KBM-7 (cell line): ENCODE results near the gene C1orf198.
A peak's percentile ranks its signal among the peaks of the same experiment; 100 is the strongest.

Source experiments
- DNase-seq: peaks from one replicate; pipeline ENCODE4 v3.0.0-alpha.2; 2015
- in situ Hi-C: fragments of 300-500 bp; cut with MboI; formaldehyde crosslinking; loops from 2 replicates; pipeline ENCODE4 v1.14.3; 2020; ENCODE audit warnings: low sequenced_read_pairs, low pct_unique_long_range_greater_than_20kb, mixed read lengths

C1orf198 gene

GRCh38 chr1:230794871-230795605, 73.3 kb downstream of the C1orf198 start:
- DNase-seq: no peak
- in situ Hi-C loops: no loop called here

GRCh38 chr1:230794431-230794830, 73.9 kb downstream of the C1orf198 start:
- DNase-seq: no peak
- in situ Hi-C loops: no loop called here

DNA sequence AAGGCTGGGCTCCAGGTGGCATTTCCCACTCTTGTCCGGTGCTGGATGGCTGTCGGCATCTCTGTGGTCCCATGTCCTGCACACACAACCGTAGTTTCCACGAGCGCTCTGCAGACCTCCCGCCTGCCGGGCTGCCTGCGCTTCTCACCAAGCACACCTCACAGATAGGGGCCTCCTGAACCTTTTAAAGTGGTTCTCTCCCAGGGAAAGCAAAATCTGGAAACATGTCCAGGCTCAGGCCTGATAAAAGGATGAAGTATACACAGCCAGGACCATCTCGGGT, 74.9 kb downstream of the C1orf198 start:
- in situ Hi-C loops: no loop called here
- DNase-seq: no peak

- in situ Hi-C loops: no loop called here
These were observed 75.4 kb downstream of the C1orf198 start for GRCh38 chr1:230792691-230793462.

DNA sequence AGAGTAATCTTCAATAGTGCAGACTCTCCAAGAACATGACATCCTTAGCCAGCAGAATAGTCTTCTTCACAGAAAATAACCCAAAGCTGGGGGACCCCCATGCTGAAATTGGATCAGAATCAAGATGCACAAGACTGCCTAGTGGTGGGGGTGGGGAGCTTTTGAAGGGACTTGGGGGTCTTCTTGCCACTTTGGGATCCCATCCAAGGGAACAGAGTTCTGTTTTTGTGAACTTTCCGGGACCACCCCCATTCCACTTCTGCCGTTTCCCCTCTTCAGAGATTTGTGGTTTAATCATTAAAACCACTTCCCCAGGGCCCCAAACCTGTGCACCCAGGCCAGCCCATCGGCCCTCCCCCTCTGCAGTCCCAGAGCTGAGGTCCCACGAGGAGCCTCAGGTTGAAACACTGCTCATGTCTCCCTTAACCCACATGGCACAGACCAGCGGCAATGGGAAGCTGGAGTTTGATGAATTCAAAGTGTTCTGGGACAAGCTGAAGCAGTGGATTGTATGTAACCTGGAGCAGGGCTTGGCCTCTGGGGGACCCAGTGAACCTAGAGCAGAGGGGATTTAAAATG, 76.2 kb downstream of the C1orf198 start:
- in situ Hi-C loops: no loop called here

More at GRCh38 chr1:230792691-230793462, 75.4 kb downstream of the C1orf198 start:
- peak; percentile 1 for DNase-seq

DNA sequence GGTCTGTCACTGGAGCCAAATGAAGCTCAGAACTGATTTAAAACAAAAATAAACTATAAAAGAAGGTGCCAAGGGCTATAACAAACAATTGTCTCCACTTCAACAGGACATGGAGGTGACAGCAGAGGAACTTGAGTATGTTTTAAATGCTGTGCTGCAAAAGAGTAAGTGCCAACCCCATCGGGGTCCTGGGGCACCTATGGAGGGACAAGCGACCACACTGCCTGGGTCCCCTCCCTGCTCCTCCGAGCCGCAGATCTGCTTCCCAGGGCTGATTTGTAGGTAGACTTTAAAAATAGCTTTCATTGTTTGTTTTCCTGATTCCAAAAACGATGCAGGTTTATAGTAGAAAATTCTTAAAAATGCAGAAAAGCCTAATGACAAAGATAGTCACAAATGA, 78.3 kb downstream of the C1orf198 start:
- in situ Hi-C loops: no loop called here
- DNase-seq: no peak

More for the DNA sequence above, 76.2 kb downstream of the C1orf198 start:
- DNase-seq: no peak

- in situ Hi-C loops: no loop called here
- no peak for DNase-seq
These were observed 79.6 kb downstream of the C1orf198 start for GRCh38 chr1:230788561-230789275.

DNA sequence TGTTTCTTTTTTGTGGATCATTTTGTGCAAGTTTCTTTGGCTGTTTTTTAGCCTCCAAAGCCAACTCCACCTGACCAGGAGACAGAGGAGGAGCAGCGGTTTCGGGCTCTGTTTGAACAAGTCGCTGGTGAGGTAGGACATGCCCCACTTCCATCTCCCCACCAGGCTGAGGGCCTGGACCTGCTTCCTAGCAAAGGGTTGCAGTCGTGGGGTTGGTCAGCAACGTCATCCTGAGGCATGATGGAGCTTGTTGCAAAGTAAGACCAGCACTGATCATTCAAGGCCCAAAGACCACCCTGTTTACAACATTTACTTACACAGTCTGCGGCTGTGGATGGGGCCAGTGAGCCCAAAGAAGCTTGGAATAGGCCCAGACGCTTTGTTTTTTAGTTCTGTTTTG, 80.8 kb downstream of the C1orf198 start:
- no peak for DNase-seq
- in situ Hi-C loops: no loop called here
